HCT116 (cell line): ENCODE results near the gene ASCC2. TPM values are rescaled to one million over a fixed set of nuclear protein-coding genes. Genes with fewer than 3 reads are reported as not detected.

Experiments used
- ATAC-seq: fragments of 200-7000 bp; cut with Tn5 transposase; 2 replicates; pipeline ENCODE4 v1.9.1; 2020; ENCODE audit warnings: mild to moderate bottlenecking, moderate library complexity
- BruUV-seq: library from RNA; stranded (reverse); fragments of 400-500 nt; replicated peaks from 2 replicates; lab custom pipeline; 2021; lab: Mats Ljungman, UMichigan
- CTCF ChIA-PET: fragments of 300-600 bp; sonication (Branson Sonifier 250); formaldehyde crosslinking; loops from one replicate; lab custom pipeline; 2021; ENCODE audit warnings: antibody characterized with exemption; lab: Charles Lee
- POLR2A ChIA-PET: fragments of 300-600, 350-600 bp; sonication (Branson Sonifier 250); formaldehyde crosslinking; loops from one replicate; lab custom pipeline; 2021; ENCODE audit warnings: antibody characterized with exemption; lab: Charles Lee
- RAD21 ChIA-PET, 2 experiments: fragments of 300-600 bp; sonication (Branson Sonifier 250); formaldehyde crosslinking; loops; one replicate each; lab custom pipeline; 2023; ENCODE audit warnings: low total read pairs in 2 of 2; ENCODE audit not compliant: uncharacterized antibody in 2 of 2, unreplicated experiment in 2 of 2, low non-redundant PET in 1 of 2; lab: Charles Lee
- DNase-seq: peaks from one replicate; pipeline ENCODE4 v3.0.0-alpha.2; 2010; ENCODE audit warnings: low read depth, low spot score
- H2AFZ ChIP-seq: fragments of 200-600 bp; shearing (Covaris generic), sonication (generic); 2 replicates; pipeline ENCODE4 v1.6.1; 2017; ENCODE audit warnings: low read depth, mixed run types, mixed read lengths, antibody characterized with exemption, low read length; ENCODE audit not compliant: poor library complexity, severe bottlenecking
- H3K27ac ChIP-seq: 2 replicates; pipeline ENCODE4 v1.5.1; 2012; ENCODE audit warnings: low read depth, low read length
- H3K27me3 ChIP-seq: fragments of 200-600 bp; sonication (generic); 2 replicates; pipeline ENCODE4 v1.6.1; 2016; ENCODE audit warnings: mixed run types, low read length, mixed read lengths; ENCODE audit not compliant: insufficient read depth
- H3K36me3 ChIP-seq, 2 experiments: fragments of 200-500 bp in 1 of 2; fragments of 200-600 bp in 1 of 2; sonication (Bioruptor generic) in 1 of 2; sonication (generic) in 1 of 2; 2 replicates each; pipeline versions ENCODE4 v1.5.1 to v1.6.1; 2014 to 2016; ENCODE audit warnings: low read length in 2 of 2, inconsistent platforms in 1 of 2, mixed read lengths in 1 of 2, mixed run types in 1 of 2; ENCODE audit not compliant: insufficient read depth in 2 of 2, control insufficient read depth in 1 of 2
- H3K4me1 ChIP-seq, 2 experiments: fragments of 200-600 bp in 1 of 2; sonication (generic) in 1 of 2; 2 replicates each; pipeline versions ENCODE4 v1.5.1 to v1.6.1; 2012 to 2017; ENCODE audit warnings: low read length in 2 of 2, inconsistent platforms in 1 of 2, mild to moderate bottlenecking in 1 of 2, mixed read lengths in 1 of 2, mixed run types in 1 of 2, moderate library complexity in 1 of 2; ENCODE audit not compliant: insufficient read depth in 2 of 2, control insufficient read depth in 1 of 2
- H3K4me2 ChIP-seq: fragments of 200-600 bp; sonication (generic); 2 replicates; pipeline ENCODE4 v1.6.1; 2017; ENCODE audit warnings: mixed run types, low read length, mixed read lengths
- H3K4me3 ChIP-seq, 2 experiments: fragments of 200-600 bp in 1 of 2; sonication (generic) in 1 of 2; replicated peaks in 1 of 2; 2 replicates each; pipeline ENCODE4 v1.5.1; 2011 to 2016; ENCODE audit warnings: low read length in 2 of 2, control low read depth in 1 of 2, low read depth in 1 of 2, mild to moderate bottlenecking in 1 of 2, mixed read lengths in 1 of 2, mixed run types in 1 of 2
- H3K79me2 ChIP-seq: fragments of 200-600 bp; sonication (generic); 2 replicates; pipeline ENCODE4 v1.6.1; 2017; ENCODE audit warnings: mild to moderate bottlenecking, mixed run types, low read length, moderate library complexity, mixed read lengths; ENCODE audit not compliant: insufficient read depth
- H3K9ac ChIP-seq: fragments of 200-600 bp; sonication (generic); 2 replicates; pipeline ENCODE4 v1.6.1; 2016; ENCODE audit warnings: low read length, mixed read lengths
- H3K9me2 ChIP-seq: fragments of 200-600 bp; sonication (generic), shearing (Covaris generic); 2 replicates; pipeline ENCODE4 v1.6.1; 2017; ENCODE audit warnings: mixed run types, mild to moderate bottlenecking, moderate library complexity; ENCODE audit not compliant: insufficient read depth
- H3K9me3 ChIP-seq, 2 experiments: fragments of 200-500 bp in 1 of 2; fragments of 200-600 bp in 1 of 2; sonication (Bioruptor generic) in 1 of 2; sonication (generic) in 1 of 2; 2 replicates each; pipeline ENCODE4 v1.6.1; 2014 to 2017; ENCODE audit warnings: low read length in 2 of 2, mixed read lengths in 2 of 2, inconsistent platforms in 1 of 2, low read depth in 1 of 2, mild to moderate bottlenecking in 1 of 2, mixed run types in 1 of 2, moderate library complexity in 1 of 2; ENCODE audit not compliant: control insufficient read depth in 1 of 2, insufficient read depth in 1 of 2
- H4K20me1 ChIP-seq: fragments of 200-600 bp; sonication (generic), shearing (Covaris generic); 2 replicates; pipeline ENCODE4 v1.6.1; 2017; ENCODE audit warnings: mixed run types, mild to moderate bottlenecking, moderate library complexity; ENCODE audit not compliant: insufficient read depth
- ATF3 ChIP-seq: IDR thresholded peaks from 2 replicates; pipeline ENCODE4 v1.6.1; 2012
- CBX3 ChIP-seq: IDR thresholded peaks from 2 replicates; pipeline ENCODE4 v1.6.1; 2012; ENCODE audit warnings: low read depth
- EGR1 ChIP-seq: IDR thresholded peaks from 2 replicates; pipeline ENCODE4 v1.6.1; 2012; ENCODE audit warnings: low read depth
- ELF1 ChIP-seq: IDR thresholded peaks from 2 replicates; pipeline ENCODE4 v1.6.1; 2012; ENCODE audit warnings: low read depth, borderline replicate concordance
- EZH2 ChIP-seq: fragments of 200-600 bp; sonication (generic); IDR thresholded peaks from 2 replicates; pipeline ENCODE4 v1.6.1; 2017; ENCODE audit warnings: antibody characterized with exemption, mixed run types
- JUND ChIP-seq: IDR thresholded peaks from 2 replicates; pipeline ENCODE4 v1.6.1; 2012
- POLR2A ChIP-seq: IDR thresholded peaks from 2 replicates; pipeline ENCODE4 v1.7.0; 2011; ENCODE audit warnings: borderline replicate concordance; ENCODE audit not compliant: insufficient read depth, insufficient read length; ENCODE audit errors: extremely low read depth
- RAD21 ChIP-seq: IDR thresholded peaks from 2 replicates; pipeline ENCODE4 v1.6.1; 2012; ENCODE audit warnings: low read depth, mild to moderate bottlenecking
- REST ChIP-seq: IDR thresholded peaks from 2 replicates; pipeline ENCODE4 v1.6.1; 2012; ENCODE audit warnings: low read depth
- SIN3A ChIP-seq: IDR thresholded peaks from 2 replicates; pipeline ENCODE4 v1.6.1; 2012; ENCODE audit warnings: low read depth
- SP1 ChIP-seq: IDR thresholded peaks from 2 replicates; pipeline ENCODE4 v1.6.1; 2012; ENCODE audit warnings: low read depth
- SRF ChIP-seq: IDR thresholded peaks from 2 replicates; pipeline ENCODE4 v1.6.1; 2012; ENCODE audit warnings: low read depth
- TCF7L2 ChIP-seq: IDR thresholded peaks from 2 replicates; pipeline ENCODE4 v1.7.0; 2011; ENCODE audit warnings: borderline replicate concordance, inconsistent platforms; ENCODE audit not compliant: insufficient read depth, insufficient read length; ENCODE audit errors: extremely low read depth
- YY1 ChIP-seq: IDR thresholded peaks from 2 replicates; pipeline ENCODE4 v1.6.1; 2011; ENCODE audit warnings: low read length, low read depth, moderate library complexity, mild to moderate bottlenecking; ENCODE audit not compliant: insufficient replicate concordance; ENCODE audit errors: extremely low read depth
- ZBTB33 ChIP-seq: IDR thresholded peaks from 2 replicates; pipeline ENCODE4 v1.6.1; 2011; ENCODE audit warnings: mild to moderate bottlenecking, low read length, moderate library complexity; ENCODE audit not compliant: insufficient replicate concordance; ENCODE audit errors: extremely low read depth
- ZNF274 ChIP-seq: fragments of 200-500 bp; sonication (Bioruptor generic); IDR thresholded peaks from 2 replicates; pipeline ENCODE4 v1.6.1; 2014; ENCODE audit warnings: mild to moderate bottlenecking, low read depth, low read length, inconsistent platforms
- intact Hi-C: fragments of 100-400 bp; cut with micrococcal nuclease; formaldehyde crosslinking; loops from 2 replicates; pipeline ENCODE4 v1.10.0; 2022
- total RNA-seq: library from RNA; stranded (reverse); gene quantifications from one replicate; pipeline ENCODE4 v1.2.1, GENCODE V29; 2021; ENCODE audit not compliant: unreplicated experiment

Gene ASCC2
- total RNA-seq, 1 experiment from 2014 or later = 68.6 TPM

- TF ChIP-seq REST (no peak), SRF (no peak), ZNF274 (no peak), POLR2A (no peak)
Measured at GRCh38 chr22:29842740-29843139, 4.7 kb upstream of the ASCC2 start (continued).

- RAD21 ChIA-PET = no interaction called here
- H3K4me1 ChIP-seq = peaks cover 7 to 29% of the 10 kb centered on the region in 2 experiments
- intact Hi-C loops = no loop called here
- H2AFZ ChIP-seq = peak overlapping the region; percentile 79
- peak overlapping the region; percentile 45 for H3K4me2 ChIP-seq
- no peak overlapping the region for H3K9ac ChIP-seq
- H3K9me3 ChIP-seq = no peaks in the 10 kb centered on the region
- CTCF ChIA-PET = no interaction called here
- no peaks in the 10 kb centered on the region for H3K9me2 ChIP-seq
- peaks cover 7% of the 10 kb centered on the region for H3K79me2 ChIP-seq
- H4K20me1 ChIP-seq = no peaks in the 10 kb centered on the region
- H3K36me3 ChIP-seq = no peaks in the 10 kb centered on the region
- H3K4me3 ChIP-seq = no peak overlapping the region
- no peak overlapping the region for H3K27ac ChIP-seq
- no peaks in the 10 kb centered on the region for H3K27me3 ChIP-seq
- POLR2A ChIA-PET = no interaction called here
- DNase-seq (no peak), ATAC-seq (no peak)
- BruUV-seq = no TSS peak
- TF ChIP-seq REST (no peak), EZH2 (no peak), ATF3 (no peak), SP1 (no peak), SIN3A (no peak), TCF7L2 (no peak), ZBTB33 (no peak), JUND (no peak), EGR1 (no peak), ELF1 (no peak), POLR2A (no peak), CBX3 (no peak), ZNF274 (no peak), RAD21 (no peak), YY1 (no peak)
Measured at GRCh38 chr22:29842172-29842571, 4.1 kb upstream of the ASCC2 start.
